K562 (cell line): Measurements from ENCODE around the gene ABHD12.

ENCODE experiments used
- CAMTA2 ChIP-seq: fragments of 250-450 bp; sonication (Bioruptor Pico); conservative IDR thresholded peaks from 2 replicates; pipeline ENCODE4 v1.5.1; 2022
- SNIP1 ChIP-seq: fragments of 450-650 bp; IDR thresholded peaks from 2 replicates; pipeline ENCODE4 v1.7.1; 2017; ENCODE audit warnings: low read depth, mild to moderate bottlenecking
- ZNF124 ChIP-seq: sonication (generic); formaldehyde crosslinking; IDR thresholded peaks from 2 replicates; pipeline ENCODE4 v1.8.1; 2022; ENCODE audit warnings: missing genetic modification reagents
- TF ChIP-seq, protein P1 (sequence below): sonication (generic); formaldehyde crosslinking; IDR thresholded peaks from 2 replicates; pipeline ENCODE4 v1.9.0; 2022; ENCODE audit warnings: mild to moderate bottlenecking, missing genetic modification reagents

DNA sequence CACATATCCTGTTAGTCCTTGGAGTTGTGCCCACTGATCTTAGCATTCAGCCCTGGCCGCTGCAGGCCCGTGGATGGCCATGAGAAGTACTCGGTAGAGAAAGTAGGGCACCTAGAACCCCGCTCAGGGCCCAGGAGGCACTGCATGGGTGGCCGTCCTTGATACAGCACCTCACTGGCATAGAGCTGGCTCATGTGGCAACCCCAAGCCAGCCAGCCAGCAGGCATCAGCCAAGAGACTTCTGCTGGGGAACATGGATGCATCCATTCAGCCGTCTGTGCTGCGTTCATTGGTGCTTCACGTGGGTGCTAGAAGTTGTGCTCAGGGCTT, 132.2 kb downstream of the ABHD12 start:
- TF ChIP-seq SNIP1 (no peak), CAMTA2 (no peak), ZNF124 (CRISPR knock-in tag) (no peak)
- TF ChIP-seq, protein P1, sequence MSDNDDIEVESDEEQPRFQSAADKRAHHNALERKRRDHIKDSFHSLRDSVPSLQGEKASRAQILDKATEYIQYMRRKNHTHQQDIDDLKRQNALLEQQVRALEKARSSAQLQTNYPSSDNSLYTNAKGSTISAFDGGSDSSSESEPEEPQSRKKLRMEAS (CRISPR knock-in tag) = no peak
